SW480 (cell line): ENCODE data around the gene CDHR5.
"Not testable (repeated sequence)": the region's sequence is repeated elsewhere in the genome, so short reads cannot be mapped to it uniquely, and the experiment has no call there.

Experiments used
- DNase-seq: peaks from one replicate; pipeline ENCODE4 v3.0.0-alpha.2; 2016; ENCODE audit warnings: low spot score

The CDHR5 gene

DNA sequence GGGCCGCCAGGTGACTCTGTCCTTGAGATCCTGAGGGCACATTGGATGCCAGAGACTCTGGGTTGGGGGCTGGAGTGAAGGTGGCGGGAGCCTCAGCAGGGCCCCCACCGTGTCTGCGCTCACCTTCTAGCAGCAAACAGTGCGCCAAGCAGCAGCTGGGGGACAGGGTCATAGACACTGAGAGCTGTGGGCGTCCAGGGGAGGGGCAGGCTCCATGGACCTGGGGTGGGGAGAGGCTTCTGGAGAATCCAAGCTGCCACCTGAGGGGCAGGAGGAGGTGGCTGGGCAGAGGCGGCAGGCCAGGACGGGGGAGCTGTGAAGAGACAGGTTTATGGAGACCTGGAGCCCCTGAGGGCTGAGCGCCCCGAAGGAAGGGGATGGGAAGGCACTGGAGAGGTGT lies 40.5 kb downstream of the CDHR5 start:
- no peak for DNase-seq

DNA sequence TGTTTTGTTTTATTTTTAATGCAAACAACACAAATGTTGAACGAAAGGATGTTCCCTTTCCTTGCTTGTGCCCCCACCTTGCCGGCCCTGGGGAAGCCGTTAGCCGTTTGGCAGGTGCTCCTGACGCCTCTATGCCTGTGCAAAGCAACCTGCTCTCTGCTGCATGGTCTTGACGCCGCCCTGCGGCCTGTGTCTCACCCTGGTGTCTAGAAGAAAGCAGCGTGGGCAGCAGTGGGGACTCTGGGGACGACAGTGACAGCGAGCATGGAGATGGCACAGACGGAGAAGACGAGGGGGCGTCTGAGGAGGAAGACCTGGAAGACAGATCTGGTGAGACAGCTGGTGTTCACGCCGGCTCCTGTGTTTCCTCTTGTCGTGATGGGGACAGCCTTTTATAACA lies 43.0 kb downstream of the CDHR5 start:
- no peak for DNase-seq

DNA sequence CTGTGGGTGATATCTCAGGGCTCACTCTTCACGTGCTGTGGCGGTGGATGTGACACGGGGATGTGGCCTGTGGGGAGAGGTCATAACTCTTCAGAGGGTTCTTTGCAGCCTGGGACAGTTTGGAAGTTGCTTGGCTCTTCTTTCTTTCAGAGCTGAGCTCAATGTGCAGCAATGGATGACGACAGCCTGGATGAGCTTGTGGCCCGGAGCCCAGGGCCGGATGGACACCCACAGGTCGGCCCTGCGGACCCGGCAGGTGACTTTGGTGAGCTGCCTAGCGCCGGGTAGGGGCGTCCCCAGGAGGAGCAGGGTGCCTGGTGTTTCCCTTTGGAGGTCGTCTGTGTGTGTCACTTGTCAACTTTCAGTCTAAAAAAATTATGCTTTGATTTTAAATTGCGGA lies 43.4 kb downstream of the CDHR5 start:
- DNase-seq = no peak

DNA sequence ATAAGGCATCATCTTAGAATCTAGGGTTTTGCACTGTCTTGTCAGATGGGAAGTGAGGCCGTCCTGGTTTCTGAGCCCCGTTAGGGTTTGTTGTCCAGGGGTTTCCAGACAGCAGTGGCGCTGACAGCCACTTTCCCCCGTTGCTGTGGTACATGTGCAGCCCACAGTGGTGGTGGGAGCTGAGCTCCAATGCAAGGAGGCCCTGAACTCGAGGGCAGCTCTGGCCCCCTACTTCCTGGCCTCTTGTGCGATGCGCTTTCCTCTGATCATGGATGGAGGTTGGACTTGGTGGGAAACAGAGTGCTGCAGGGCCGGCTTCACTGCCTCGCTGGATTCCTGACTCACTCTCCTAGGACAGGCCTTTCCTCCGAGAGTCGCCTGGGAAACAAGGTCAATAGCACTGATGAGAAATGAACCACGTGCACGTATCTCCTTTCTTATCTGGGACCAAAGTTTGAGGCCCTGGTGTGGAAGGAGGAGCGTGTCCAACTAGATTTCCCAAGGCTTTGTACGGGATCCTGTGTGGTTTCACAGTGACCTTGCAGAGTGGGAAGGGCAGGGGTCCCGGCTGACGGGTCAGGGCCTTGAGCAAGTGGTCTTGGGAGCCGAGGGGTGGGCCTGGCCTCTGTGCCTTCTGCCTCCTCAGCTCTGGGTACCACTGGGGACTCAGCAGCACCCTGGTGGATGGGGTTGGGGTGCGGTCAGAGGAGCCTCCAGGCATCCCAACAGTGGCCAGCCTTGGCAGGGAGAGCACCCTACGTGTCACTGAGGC lies 44.7 kb downstream of the CDHR5 start:
- DNase-seq = no peak

DNA sequence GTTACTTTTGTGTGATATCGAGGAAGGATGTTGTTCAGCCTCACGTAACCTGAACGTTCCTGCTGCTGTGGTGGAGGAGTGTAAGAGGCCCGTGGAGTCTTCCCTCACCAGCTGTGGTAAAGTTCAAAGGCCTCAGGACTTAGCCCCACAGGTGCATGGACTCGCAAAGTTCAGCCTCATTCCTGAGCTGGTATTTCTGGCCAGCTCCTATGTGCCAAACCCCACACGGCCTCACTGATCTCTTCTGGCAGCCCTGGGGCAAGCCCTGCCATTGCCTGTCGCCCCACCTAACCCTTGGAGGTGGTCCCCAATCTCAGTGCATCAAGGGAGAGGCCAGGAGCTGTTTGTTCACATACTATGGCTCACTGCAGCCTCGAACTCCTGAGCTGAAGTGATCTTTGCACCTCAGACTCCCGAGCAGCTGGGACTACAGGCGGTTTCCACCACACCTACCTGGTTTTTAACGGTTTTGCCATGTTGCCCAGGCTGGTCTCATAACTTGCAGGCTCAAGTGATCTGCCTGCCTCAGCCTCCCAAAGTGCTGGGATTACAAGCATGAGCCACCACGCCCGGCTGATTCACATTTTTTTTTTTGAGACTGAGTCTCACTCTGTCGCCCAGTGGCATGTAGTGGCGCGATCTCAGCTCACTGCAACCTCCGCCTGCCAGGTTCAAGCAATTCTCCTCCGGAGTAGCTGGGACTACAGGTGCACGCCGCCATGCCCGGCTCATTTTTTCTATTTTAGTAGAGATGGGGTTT lies 46.3 kb downstream of the CDHR5 start:
- no peak for DNase-seq

DNA sequence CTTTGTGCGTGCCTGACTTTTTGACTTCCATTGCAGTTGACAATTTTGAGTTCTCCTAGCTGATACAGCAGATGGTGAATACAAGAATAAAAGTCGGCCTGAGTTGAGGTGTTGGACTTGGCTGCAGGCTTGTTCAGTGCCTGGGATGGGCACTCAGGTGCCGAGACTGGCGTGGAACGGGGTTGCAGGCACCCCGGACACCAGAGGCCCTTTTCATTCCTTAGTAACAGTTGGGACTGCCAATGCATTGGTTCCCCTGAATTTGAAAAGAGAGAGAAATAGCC lies 47.2 kb downstream of the CDHR5 start:
- no peak for DNase-seq

DNA sequence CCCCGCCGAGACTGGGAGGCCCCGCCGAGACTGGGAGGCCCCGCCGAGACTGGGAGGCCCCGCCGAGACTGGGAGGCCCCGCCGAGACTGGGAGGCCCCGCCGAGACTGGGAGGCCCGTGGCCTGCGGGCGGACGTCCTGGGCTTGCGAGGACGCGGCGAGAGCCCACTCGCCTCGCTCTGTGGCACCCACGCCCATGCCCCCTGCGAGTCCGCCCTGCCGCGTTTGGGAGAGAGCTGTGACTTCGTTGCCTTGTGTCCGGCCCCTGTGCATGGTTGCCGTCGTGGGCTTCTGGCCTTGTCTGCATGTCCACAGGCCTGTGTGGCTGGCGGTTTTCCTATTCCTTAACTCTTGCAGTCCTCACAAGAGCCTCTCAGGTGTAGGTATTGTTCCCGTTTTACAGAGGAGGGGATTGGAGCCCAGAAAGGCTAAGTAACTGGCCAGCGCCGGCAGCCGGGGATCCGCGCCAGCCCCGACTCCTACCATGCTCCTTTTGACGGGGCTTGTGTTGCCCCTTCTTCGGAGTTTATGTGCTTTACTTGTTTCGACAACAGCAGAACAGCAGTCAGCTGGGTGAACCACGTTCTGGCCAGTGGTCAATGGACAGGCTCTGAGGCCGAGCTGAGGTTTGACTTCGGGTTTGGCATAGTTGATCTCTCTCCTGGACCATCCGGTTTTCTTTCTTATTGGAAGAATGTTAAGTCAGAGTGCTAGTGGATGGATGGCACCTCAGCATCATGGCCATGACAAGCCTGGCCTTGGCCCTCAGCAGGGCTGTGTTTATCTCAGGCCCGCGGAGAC lies 47.7 kb downstream of the CDHR5 start:
- no peak for DNase-seq

DNA sequence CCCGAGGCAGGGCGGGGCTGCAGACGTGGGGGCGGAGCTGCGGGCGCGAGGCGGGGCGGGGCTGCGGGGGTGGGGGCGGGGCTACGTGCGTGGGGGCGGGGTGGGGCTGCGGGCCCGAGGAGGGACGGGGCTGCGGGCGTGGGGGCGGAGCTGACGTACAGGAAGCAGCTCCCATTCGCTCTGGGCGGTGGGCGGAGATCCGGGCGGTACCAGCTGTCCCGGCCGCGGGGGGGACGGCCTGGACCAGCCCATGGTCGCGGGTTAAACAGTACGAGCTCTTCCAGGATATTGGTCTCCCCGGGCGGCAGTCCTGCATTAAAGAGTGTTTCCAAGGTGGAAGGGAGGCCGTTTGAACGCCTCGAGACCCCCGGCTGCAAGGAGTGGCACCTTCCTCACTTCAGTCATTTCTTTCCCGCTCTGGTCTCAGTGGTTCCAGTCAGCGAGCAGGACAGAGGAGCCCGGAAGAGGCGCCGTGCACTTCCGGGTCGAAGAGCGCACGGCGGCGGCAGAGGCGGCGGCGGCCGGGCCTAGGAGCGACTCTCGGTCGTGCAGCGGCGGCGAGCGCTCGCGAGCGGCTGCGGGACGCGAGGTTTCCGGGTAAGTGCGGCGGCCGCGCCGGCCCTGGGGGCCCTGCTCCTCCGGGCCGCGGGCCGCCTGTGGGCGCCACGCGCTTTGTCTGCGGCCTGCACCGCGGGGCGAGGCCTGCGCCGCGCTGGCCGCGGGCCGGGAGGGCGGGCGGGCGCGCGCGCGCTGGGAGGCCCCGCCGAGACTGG lies 48.6 kb downstream of the CDHR5 start, which contains the start of gene PHRF1:
Gene PHRF1 (plus strand): TSS at position 475 of the 773 bp plus-strand sequence. CDS start 5,043 bp downstream, outside the sequence.
- DNase-seq = peak; percentile 91

DNA sequence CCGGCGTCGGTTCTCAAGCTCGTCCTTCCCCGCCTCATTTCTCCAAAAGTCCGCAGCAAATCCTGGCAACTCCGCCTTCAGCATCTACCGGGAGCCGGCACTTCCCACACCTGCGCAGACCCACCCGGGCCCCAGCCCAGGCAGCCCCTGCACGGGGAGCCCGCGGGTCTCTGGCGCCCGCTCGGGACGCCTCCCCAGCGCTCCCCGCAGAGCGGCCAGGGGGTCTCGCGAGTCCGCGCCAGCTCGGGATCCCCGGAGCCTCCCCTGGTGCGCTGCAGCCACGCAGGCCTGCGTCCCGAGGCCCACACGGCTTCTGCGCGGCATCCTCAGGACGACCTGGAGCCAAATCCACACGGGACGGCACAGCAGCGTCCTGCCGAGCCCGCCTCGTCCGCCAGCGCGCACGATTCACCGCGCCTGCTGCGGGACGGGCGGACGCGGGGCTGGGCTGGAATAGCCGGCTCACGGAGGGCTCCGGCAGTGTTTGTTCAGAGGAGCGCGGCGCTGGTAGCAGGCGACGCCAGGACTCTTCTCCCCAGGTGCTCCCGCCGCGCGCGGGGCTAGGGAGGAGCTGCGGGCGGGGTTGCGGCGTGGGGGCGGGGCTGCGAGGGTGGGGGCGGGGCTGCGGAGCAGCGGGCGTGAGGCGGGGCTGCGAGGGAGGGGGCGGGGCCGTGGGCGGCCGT lies 49.3 kb downstream of the CDHR5 start:
- DNase-seq = peak; percentile 66

DNA sequence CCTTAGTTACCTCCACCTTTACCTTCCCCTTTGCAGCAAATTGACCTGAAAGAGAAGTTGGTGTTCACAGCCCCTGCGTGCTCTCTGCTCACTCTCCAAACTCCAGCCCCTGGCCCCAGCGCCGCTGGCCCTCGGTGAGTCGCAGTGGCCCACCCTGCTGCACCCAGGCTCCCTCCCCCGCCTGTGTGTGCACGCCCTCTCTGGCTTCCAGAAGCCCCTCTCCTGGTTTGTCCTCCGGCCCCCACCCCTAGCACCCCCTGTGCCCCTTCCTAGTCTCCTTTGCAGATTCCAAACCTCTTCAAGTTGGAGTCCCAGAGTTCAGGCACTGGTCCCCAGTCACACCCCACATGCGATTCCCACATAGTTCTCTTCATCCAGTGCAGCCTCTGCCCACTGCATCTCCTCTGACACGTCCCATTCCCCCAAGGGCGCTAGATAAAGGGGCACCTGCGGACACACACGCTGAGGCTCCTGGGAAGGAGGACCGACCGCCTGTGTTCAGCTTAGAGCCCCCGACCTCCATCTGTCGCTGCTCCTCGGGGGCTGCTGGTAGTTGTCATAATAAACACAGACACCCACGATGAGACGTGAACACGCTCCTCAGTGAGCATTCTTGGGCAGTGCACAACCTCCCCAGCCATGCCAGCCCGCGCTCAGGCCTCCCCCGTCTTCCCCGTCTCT lies 50.0 kb downstream of the CDHR5 start:
- no peak for DNase-seq

DNA sequence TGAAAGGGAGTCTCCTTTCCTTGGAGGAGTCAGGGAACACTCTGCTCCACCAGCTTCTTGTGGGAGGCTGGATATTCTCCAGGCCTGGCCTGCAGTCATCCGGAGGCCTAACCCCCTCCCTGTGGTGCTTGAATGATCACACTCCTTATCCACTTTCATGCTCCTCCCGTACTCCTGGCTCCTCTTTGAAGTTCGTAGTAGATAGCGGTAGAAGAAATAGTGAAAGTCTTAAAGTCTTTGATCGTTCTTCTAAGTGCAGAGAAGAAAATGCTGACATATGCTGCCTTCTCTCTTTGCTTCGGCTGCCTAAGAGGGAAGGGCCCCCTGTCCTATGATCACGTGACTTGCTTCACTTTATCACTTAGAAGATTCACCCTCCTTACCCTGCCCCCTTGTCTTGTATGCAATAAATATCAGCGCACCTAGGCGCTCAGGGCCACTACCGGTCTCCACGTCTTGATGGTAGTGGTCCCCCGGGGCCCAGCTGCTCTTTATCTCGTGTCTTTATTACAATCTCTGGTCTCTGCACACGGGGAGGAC lies 50.7 kb downstream of the CDHR5 start:
- not testable (repeated sequence) for DNase-seq

DNA sequence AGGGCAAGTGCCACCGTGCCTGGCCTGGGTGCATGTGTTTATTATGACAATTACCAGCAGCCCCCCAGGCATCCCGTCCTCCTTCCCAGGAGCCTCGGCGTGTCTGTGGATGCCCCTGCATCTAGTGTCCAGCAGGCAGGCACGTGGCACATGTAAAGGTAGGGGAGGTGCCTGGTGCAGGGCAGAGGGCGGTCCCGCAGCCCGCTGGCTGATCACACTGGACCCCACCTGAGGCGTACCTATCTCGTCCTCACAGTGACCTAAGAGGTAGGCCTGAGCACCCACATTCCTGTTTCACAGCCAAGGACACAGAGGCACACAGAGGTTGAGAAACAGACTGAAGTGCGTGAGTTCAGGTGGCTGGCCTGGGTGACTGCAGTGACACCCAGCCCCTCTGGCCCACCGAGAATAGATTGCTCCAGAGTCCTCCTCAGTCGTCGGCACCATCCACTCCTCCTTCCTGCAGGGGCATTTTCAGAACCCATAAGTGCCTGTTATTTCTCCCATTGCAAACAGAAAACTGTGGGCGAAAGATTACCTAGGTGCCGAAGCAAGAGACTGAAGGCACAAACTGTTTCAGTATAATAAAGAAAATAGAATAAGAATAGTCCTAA lies 51.5 kb downstream of the CDHR5 start:
- no peak for DNase-seq

DNA sequence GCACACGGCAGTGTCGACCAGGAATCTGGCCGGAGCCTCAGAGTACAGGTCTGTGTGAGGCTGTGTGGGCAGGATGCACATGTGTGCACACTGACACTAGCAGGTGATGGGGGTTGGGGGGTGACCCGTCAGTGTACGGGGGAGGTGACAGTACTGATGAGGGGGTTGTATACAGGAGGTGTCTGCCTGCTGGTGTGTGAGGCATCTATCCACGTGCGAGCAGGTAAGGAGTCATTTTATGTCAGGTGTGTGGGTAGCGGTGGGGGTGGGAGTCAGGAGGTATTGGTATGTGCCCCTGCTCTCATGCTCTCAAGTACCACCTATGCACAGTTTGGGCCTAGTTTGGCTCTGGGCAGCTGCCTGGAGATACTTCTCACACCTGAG lies 53.0 kb downstream of the CDHR5 start:
- DNase-seq = no peak

DNA sequence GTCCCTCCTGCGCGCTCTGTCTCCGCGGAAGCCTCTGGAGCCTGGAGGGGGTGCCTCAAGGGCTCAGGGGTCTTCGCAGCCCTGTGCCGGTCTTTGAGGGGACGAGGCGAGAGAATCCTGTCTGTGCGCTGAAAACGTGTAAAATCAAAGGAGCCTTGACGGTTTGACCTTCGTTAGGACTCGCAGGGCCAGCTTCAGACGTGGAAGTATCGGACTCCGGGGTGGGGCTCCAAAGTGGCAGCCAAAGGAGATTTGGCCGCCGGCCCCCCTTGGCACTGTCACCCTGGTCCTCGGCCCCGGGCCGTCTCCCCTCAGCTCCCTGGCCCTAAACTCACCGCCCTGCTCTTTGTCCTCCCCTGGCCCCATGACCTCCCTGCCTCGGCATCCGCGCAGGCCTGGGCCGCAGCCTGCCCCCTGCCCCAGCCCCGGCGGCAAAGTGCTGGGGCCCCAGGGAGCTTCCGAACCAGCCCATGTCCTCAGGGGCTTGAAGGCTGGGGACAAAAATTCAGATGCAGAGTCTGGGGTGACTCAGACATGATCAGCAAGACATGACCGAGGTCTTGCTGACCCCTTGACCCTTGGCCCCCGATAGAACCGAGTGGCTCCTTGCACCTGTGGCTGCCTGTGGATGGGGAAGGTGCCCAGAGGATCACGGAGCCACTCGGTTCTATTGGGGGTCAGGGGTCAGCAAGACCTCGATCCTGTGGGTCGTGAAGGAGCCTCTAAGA lies 55.4 kb downstream of the CDHR5 start:
- no peak for DNase-seq

DNA sequence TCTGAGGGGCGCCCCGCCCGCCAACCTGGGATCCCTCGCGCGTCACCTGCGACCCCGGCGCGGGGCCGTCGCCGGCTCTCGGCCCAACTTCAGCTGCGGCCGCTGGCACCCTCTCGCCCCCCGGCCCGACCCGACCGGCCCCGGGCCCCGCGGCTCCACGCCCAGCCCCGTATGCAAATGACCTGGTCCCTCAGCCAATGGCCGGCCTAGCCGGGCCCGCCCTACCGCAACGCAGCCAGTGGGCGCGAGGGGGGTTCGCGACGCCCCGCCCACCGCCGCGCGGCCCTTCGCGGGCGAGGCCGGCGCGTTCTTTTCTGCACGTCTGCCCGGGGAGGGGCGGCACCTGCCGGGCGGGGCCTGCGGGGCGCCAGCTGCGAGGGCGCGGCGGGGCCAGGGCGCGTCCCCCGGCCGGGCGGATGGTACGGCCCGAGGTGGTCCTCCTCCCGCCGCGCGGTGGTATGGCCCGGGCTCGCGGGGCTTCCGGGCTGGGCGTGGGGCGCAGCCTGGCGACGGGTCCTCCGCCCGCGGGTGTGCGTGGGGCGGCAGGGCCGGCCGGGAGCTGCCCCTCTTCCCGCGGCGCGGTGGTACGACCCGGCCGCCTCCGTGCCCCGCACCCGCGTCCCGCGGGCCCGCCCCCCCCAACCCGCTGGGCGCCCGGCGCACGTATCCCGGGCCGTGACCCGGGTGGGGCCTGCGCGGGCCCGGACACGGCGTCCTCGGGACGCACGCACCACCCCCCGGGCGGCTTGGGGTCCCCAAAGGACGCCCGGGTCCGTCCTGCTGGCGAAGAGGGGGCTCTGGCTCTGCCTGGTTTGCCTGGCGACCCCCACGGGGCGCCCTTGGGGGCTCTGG lies 56.2 kb downstream of the CDHR5 start:
- peak; percentile 89 for DNase-seq

DNA sequence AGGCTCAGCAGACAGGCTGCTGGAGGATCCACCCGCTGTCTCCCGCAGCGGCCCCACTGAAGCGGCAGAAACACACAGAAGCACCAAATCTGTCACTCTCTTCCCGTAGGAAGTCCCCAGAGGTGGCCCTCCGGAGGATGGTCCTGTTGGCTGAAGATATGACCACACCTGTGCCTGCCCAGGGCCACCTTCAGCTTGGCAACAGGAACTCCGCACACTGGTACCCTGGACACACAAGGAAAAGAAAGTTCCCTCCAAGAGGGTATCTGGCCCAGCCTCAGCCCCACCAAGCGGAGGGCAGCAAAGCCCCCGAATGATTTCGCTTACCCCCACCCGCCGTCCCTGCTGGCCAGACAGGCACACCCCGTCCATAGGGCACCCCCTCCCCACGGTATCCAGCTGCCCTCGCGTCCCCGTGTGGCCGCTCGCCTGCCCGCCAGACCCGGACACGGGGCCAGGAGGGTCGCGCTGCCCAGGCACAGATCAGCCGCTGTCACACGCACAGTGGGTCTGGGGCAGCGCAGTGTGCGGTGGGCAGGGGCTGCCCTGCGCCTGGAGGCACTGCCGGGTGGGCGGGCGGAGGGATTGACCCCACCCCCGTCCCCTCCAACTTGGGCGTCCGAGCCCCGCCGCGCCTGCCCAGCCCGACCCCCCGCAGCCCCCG lies 57.0 kb downstream of the CDHR5 start:
- DNase-seq = no peak

DNA sequence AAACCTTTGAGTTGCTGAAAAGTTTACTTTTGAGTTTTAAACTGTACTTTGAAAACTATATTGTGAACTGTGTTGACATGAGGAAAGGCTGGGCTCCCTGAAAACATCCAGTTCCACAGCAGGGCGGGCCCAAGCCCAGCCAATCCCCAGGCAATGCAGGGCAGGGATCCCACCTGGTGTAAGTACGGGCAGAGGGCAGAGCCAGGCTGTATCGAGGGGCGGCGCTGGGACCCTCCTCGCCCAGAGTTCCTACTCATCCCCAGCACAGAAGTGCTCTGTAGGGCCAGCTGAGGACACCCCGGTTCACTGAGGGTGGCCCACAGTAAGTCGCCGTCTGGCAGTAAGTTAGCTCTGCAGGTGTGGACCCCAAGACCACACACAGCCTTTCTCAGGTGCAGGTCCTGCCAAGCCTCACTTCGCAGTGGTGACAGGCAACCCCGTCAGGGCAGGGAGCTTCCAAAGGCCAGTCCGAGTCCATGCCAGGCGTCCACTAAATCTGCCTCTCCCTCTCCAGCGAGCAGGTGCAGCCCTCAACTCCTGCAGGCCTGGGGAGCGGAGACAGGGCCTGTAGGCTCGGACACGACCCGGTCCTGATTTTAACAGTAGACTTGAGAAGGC lies 57.6 kb downstream of the CDHR5 start:
- no peak for DNase-seq
